ENCODE results near the gene VPS35.

Gene VPS35

DNA sequence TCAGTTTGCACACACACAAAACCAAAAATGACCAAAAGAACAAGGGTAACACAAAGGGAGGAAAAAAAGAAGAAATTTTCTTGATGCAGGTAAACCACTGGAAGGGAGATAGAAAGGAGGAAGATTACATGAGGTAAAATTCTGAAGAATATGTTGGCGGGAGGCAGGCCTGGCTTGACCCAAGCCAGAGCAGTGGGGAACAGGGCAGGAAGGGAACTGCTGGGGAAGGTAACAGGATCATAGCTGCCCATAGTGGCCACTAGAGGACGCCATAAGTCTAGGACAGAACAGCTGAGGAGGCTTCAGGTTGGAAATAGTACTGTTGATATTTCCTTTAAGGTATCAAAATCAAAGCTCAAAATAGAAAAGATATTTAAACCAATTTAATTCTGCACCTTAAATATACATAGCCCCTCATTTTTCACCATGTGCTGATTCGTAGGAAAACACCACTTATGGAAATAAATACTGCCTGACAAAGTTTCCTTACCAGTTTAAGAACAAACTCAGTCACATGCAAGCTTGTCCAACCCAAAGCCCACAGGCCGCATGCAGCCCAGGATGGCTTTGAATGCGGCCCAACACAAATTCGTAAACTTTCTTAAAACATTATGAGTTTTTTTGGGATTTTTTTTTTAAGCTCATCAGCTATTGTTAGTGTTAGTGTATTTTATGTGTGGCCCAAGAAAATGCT is 15.5 kb downstream of the VPS35 start (continued):
- TF ChIP-seq, protein P1, sequence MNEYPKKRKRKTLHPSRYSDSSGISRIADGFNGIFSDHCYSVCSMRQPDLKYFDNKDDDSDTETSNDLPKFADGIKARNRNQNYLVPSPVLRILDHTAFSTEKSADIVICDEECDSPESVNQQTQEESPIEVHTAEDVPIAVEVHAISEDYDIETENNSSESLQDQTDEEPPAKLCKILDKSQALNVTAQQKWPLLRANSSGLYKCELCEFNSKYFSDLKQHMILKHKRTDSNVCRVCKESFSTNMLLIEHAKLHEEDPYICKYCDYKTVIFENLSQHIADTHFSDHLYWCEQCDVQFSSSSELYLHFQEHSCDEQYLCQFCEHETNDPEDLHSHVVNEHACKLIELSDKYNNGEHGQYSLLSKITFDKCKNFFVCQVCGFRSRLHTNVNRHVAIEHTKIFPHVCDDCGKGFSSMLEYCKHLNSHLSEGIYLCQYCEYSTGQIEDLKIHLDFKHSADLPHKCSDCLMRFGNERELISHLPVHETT (tag by site-specific recombination; IDR thresholded peaks at IDR 0.05), result no peak
- TF ChIP-seq ZNF677 (tag by site-specific recombination; IDR thresholded peaks at IDR 0.05) (no peak), ZNF174 (tag by site-specific recombination; IDR thresholded peaks at IDR 0.05) (no peak), FEZF1 (tag by site-specific recombination; IDR thresholded peaks at IDR 0.05) (no peak), ZNF341 (tag by site-specific recombination; IDR thresholded peaks at IDR 0.05; ENCODE audit: low read depth) (0 out of 2 replicates have a peak, but pooled peaks have one; percentile 28), SCRT2 (tag by site-specific recombination; IDR thresholded peaks at IDR 0.05) (peak; percentile 54; the same call in 1 of the 2 replicates), SCRT1 (tag by site-specific recombination; IDR thresholded peaks at IDR 0.05; ENCODE audit: borderline replicate concordance) (peak; percentile 14; the same call in 1 of the 2 replicates), MZF1 (tag by site-specific recombination; IDR thresholded peaks at IDR 0.05; ENCODE audit: borderline replicate concordance) (no peak), ZNF768 (tag by site-specific recombination; IDR thresholded peaks at IDR 0.05) (no peak), OVOL3 (tag by site-specific recombination; IDR thresholded peaks at IDR 0.05) (no peak), ZNF394 (tag by site-specific recombination; IDR thresholded peaks at IDR 0.05; ENCODE audit: borderline replicate concordance) (no peak), ZNF621 (tag by site-specific recombination; IDR thresholded peaks at IDR 0.05) (no peak), ZNF302 (tag by site-specific recombination; IDR thresholded peaks at IDR 0.05; ENCODE audit: low read depth) (no peak), ZNF169 (tag by site-specific recombination; IDR thresholded peaks at IDR 0.05) (no peak), ZNF10 (tag by site-specific recombination; IDR thresholded peaks at IDR 0.05) (no peak), ZSCAN30 (tag by site-specific recombination; IDR thresholded peaks at IDR 0.05) (no peak), ZXDB (tag by site-specific recombination; IDR thresholded peaks at IDR 0.05) (no peak), ZNF624 (tag by site-specific recombination; IDR thresholded peaks at IDR 0.05) (no peak), ZNF133 (tag by site-specific recombination; IDR thresholded peaks at IDR 0.05) (no peak), ZNF335 (tag by site-specific recombination; conservative IDR thresholded peaks at IDR 0.05) (no peak), ZNF324 (tag by site-specific recombination; IDR thresholded peaks at IDR 0.05) (no peak), ZNF654 (tag by site-specific recombination; IDR thresholded peaks at IDR 0.05; ENCODE audit: low read depth) (peak; percentile 80), ZNF391 (tag by site-specific recombination; IDR thresholded peaks at IDR 0.05; ENCODE audit: borderline replicate concordance, low read depth) (no peak)
- TF ChIP-seq, protein P2, sequence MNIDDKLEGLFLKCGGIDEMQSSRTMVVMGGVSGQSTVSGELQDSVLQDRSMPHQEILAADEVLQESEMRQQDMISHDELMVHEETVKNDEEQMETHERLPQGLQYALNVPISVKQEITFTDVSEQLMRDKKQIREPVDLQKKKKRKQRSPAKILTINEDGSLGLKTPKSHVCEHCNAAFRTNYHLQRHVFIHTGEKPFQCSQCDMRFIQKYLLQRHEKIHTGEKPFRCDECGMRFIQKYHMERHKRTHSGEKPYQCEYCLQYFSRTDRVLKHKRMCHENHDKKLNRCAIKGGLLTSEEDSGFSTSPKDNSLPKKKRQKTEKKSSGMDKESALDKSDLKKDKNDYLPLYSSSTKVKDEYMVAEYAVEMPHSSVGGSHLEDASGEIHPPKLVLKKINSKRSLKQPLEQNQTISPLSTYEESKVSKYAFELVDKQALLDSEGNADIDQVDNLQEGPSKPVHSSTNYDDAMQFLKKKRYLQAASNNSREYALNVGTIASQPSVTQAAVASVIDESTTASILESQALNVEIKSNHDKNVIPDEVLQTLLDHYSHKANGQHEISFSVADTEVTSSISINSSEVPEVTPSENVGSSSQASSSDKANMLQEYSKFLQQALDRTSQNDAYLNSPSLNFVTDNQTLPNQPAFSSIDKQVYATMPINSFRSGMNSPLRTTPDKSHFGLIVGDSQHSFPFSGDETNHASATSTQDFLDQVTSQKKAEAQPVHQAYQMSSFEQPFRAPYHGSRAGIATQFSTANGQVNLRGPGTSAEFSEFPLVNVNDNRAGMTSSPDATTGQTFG (tag by site-specific recombination; IDR thresholded peaks at IDR 0.05; ENCODE audit: borderline replicate concordance), result no peak
- TF ChIP-seq, protein P3, sequence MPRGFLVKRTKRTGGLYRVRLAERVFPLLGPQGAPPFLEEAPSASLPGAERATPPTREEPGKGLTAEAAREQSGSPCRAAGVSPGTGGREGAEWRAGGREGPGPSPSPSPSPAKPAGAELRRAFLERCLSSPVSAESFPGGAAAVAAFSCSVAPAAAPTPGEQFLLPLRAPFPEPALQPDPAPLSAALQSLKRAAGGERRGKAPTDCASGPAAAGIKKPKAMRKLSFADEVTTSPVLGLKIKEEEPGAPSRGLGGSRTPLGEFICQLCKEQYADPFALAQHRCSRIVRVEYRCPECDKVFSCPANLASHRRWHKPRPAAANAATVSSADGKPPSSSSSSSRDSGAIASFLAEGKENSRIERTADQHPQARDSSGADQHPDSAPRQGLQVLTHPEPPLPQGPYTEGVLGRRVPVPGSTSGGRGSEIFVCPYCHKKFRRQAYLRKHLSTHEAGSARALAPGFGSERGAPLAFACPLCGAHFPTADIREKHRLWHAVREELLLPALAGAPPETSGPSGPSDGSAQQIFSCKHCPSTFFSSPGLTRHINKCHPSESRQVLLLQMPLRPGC (tag by site-specific recombination; IDR thresholded peaks at IDR 0.05), result no peak
- TF ChIP-seq, protein P4, sequence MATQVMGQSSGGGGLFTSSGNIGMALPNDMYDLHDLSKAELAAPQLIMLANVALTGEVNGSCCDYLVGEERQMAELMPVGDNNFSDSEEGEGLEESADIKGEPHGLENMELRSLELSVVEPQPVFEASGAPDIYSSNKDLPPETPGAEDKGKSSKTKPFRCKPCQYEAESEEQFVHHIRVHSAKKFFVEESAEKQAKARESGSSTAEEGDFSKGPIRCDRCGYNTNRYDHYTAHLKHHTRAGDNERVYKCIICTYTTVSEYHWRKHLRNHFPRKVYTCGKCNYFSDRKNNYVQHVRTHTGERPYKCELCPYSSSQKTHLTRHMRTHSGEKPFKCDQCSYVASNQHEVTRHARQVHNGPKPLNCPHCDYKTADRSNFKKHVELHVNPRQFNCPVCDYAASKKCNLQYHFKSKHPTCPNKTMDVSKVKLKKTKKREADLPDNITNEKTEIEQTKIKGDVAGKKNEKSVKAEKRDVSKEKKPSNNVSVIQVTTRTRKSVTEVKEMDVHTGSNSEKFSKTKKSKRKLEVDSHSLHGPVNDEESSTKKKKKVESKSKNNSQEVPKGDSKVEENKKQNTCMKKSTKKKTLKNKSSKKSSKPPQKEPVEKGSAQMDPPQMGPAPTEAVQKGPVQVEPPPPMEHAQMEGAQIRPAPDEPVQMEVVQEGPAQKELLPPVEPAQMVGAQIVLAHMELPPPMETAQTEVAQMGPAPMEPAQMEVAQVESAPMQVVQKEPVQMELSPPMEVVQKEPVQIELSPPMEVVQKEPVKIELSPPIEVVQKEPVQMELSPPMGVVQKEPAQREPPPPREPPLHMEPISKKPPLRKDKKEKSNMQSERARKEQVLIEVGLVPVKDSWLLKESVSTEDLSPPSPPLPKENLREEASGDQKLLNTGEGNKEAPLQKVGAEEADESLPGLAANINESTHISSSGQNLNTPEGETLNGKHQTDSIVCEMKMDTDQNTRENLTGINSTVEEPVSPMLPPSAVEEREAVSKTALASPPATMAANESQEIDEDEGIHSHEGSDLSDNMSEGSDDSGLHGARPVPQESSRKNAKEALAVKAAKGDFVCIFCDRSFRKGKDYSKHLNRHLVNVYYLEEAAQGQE (tag by site-specific recombination; IDR thresholded peaks at IDR 0.05), result no peak
- TF ChIP-seq, protein P5, sequence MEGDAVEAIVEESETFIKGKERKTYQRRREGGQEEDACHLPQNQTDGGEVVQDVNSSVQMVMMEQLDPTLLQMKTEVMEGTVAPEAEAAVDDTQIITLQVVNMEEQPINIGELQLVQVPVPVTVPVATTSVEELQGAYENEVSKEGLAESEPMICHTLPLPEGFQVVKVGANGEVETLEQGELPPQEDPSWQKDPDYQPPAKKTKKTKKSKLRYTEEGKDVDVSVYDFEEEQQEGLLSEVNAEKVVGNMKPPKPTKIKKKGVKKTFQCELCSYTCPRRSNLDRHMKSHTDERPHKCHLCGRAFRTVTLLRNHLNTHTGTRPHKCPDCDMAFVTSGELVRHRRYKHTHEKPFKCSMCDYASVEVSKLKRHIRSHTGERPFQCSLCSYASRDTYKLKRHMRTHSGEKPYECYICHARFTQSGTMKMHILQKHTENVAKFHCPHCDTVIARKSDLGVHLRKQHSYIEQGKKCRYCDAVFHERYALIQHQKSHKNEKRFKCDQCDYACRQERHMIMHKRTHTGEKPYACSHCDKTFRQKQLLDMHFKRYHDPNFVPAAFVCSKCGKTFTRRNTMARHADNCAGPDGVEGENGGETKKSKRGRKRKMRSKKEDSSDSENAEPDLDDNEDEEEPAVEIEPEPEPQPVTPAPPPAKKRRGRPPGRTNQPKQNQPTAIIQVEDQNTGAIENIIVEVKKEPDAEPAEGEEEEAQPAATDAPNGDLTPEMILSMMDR (tag by site-specific recombination; IDR thresholded peaks at IDR 0.05), result peak; percentile 65
- TF ChIP-seq, protein P6, sequence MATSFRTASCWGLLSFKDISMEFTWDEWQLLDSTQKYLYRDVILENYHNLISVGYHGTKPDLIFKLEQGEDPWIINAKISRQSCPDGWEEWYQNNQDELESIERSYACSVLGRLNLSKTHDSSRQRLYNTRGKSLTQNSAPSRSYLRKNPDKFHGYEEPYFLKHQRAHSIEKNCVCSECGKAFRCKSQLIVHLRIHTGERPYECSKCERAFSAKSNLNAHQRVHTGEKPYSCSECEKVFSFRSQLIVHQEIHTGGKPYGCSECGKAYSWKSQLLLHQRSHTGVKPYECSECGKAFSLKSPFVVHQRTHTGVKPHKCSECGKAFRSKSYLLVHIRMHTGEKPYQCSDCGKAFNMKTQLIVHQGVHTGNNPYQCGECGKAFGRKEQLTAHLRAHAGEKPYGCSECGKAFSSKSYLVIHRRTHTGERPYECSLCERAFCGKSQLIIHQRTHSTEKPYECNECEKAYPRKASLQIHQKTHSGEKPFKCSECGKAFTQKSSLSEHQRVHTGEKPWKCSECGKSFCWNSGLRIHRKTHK (tag by site-specific recombination; IDR thresholded peaks at IDR 0.05), result no peak
